ENCODE data around the gene CKMT2.

CKMT2 gene

GRCh38 chr5:81233080-81233634, at the start of gene CKMT2:
Gene CKMT2 (plus strand): TSS chr5:81233322. CDS start chr5:81251133, 17,811 bp downstream.
- in situ Hi-C loops (cut with MboI; ENCODE audit: low sequenced_read_pairs), result no loop called here

DNA sequence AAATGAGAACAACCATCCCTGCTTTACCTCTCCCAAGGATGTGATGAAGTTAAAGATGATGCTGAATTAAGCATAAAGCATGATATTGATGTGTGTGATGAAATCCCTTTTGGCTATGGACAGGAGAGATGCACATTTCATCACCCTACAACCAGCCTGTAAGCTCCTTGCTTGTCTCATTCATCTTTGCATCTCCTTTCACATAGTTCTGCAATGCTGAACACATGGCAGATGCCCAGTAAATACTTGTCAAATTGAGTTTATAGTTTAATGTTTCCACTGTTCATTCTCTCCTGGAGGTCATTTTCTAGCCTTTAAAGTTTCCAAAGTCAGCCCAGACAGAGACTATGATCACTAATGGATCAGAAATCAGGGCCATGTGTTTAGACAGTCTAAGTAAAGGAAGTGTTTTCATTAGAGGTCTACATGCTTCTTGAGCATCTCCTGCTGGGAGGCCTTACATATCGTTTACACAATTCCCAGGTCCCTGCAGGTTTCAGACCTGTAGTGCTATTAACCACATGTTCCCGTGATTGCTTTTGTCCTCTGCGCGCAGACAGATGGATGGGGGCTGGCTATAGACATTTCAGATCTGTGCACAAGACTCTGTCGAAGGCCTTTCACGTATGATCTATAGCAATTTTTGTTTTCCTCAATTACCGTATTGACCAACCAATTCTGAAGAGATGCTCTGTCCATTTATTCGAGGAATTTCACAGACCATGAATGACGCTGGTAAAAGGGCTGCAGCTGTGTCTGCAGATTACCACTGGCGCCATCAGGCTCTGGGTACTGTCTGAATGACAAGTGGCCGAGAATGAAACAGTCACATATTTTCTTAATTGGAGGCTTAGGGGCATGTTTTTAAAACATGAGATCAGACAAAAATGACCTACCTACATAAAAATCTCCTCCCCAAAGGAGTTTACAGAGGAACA, 49.0 kb upstream of the CKMT2 start:
- in situ Hi-C loops (cut with MboI; ENCODE audit: low sequenced_read_pairs), result loop anchor here (25.0 kb wide), 1 partner anchor 497 kb away; no protein-coding TSS in a partner anchor

GRCh38 chr5:81184749-81185110, 48.4 kb upstream of the CKMT2 start:
- in situ Hi-C loops (cut with MboI; ENCODE audit: low sequenced_read_pairs), result loop anchor here (25.0 kb wide), 1 partner anchor 497 kb away; no protein-coding TSS in a partner anchor

DNA sequence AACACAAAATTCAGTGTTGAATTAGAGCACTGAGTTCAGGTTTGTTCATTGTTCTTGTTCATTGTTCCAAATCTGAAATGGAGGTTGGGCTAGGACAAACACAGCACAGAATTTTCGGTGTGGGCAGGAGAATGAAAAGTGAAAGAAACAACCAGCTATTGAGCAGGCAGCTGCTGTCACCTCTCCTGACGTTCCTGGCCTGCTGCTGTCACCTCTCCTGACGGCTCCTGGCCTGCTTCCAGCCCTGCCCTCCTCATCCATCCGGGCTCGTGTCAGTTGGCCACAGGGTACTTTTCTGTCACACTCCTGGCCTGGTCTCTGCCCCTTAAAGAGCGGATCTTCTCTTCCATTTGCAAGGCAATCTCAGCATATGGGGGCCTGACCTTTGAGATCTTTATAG, 45.2 kb upstream of the CKMT2 start:
- in situ Hi-C loops (cut with MboI; ENCODE audit: low sequenced_read_pairs), result loop anchor here (25.0 kb wide), 1 partner anchor 501 kb away; no protein-coding TSS in a partner anchor

DNA sequence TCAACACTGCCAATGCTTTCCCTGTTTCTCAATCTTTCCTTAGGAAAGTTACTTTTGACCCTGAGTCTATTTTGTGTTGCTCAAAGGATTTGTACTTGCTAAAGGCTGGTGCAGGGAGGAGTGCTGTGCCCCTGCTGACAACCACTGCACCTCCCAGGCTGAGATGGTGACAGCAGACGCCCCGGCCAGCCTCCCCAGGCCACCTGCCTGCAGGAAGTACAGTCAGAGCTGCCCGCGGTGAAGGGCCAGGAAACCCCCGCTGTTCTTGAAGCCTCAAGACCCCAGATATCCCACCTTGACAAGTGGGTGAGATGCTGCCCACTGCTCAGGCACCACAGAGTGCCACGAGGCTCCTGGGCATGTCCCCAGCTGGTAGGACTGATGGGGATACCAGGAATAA, 44.2 kb upstream of the CKMT2 start:
- in situ Hi-C loops (cut with MboI; ENCODE audit: low sequenced_read_pairs), result loop anchor here (25.0 kb wide), 1 partner anchor 502 kb away; no protein-coding TSS in a partner anchor

GRCh38 chr5:81189875-81190498, 43.1 kb upstream of the CKMT2 start:
- in situ Hi-C loops (cut with MboI; ENCODE audit: low sequenced_read_pairs), result loop anchor here (25.0 kb wide), 1 partner anchor 503 kb away; no protein-coding TSS in a partner anchor

DNA sequence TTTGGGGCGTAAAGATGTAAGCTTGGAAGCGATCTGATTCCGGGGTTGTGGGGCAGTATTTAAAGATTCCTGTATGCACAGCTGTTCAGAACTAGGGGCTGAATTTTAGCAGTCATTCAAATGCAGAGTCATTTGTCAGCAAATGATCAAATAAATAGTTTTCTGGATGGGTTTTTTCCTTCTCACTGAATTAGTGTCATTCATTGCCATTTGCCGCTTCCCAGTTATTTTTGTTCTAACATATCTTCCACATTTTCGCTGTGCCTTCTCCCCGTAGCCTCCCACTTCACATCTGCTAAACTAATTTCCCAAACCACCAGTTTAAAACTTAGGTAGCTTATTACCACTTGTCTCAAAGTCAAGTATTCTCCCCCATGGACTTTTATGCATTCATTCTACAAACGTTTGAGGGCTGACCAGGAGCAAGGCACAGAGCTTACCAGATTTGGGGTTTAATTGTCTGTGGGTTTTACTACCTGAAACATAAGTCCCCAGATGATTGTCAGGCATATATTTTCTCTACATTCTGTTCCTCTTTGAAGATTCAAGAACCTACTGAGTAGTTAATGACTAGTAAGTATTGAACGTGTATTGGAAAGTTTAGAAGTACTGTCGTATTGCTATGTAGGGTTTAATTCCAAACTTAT, 41.3 kb upstream of the CKMT2 start:
- in situ Hi-C loops (cut with MboI; ENCODE audit: low sequenced_read_pairs), result loop anchor here (25.0 kb wide), 1 partner anchor 505 kb away; no protein-coding TSS in a partner anchor

DNA sequence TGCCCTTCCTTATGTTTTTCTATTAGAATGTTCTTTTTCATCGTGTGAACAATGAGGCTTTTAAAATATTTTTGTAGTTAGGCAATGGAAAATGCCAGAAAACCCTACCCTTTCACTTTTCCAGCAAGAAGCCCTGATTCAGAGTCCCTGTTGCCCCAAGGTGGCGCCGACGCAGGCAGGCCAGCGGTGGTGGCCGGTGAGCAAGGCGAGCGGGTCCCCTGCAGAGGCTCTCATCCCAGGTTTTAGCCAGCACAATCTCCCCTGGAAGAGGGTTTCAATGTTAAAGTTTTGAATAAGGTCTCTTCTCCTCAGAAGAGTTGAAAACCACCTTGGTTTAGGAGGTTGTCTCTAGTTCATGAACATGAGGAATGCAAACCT, 40.8 kb upstream of the CKMT2 start:
- in situ Hi-C loops (cut with MboI; ENCODE audit: low sequenced_read_pairs), result loop anchor here (25.0 kb wide), 1 partner anchor 505 kb away; no protein-coding TSS in a partner anchor

GRCh38 chr5:81194633-81195334, 38.3 kb upstream of the CKMT2 start:
- in situ Hi-C loops (cut with MboI; ENCODE audit: low sequenced_read_pairs), result loop anchor here (25.0 kb wide), 1 partner anchor 507 kb away; no protein-coding TSS in a partner anchor

- in situ Hi-C loops (cut with MboI; ENCODE audit: low sequenced_read_pairs), result loop anchor here (25.0 kb wide), 1 partner anchor 508 kb away; no protein-coding TSS in a partner anchor
Measured at GRCh38 chr5:81195335-81195929, 37.7 kb upstream of the CKMT2 start.

DNA sequence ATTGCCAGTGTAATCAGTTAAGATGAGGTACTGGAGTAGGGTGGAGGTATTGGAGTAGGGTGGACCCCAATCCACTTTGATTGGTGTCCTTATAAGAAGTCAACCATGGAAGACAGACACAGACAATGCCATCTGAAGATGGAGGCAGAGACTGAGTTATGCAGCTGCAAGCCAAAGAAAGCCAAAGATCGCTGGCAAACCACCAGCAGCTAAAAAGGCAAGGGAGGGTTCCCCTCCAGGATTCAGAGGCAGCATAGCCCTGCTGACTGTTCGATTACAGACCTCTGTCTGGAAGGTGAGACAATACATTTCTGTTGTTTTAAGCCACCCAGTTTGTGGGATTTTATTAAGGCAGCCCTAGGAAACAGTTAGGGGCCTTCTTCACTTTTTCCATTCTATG, 30.5 kb upstream of the CKMT2 start:
- in situ Hi-C loops (cut with MboI; ENCODE audit: low sequenced_read_pairs), result no loop called here

DNA sequence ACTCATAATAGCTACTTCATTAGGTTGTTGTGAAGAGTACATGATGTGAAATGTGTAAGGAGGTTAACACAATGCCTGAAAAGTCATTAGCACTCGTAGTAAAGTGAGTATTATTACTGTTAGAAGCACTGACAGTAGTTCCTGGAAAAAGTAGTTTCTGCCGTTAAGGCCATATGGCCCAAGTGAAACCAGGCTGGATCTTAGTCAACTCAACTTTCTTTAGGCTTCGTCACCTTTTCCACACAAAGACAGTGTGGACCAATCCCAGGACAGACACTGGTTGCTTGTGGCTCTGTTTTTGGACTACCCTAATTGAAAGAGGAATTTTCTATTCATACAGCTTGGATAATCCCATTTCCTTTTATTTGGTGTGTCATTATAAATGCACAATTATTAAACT, 29.4 kb upstream of the CKMT2 start:
- in situ Hi-C loops (cut with MboI; ENCODE audit: low sequenced_read_pairs), result no loop called here

GRCh38 chr5:81204205-81204604, 28.9 kb upstream of the CKMT2 start:
- in situ Hi-C loops (cut with MboI; ENCODE audit: low sequenced_read_pairs), result no loop called here

DNA sequence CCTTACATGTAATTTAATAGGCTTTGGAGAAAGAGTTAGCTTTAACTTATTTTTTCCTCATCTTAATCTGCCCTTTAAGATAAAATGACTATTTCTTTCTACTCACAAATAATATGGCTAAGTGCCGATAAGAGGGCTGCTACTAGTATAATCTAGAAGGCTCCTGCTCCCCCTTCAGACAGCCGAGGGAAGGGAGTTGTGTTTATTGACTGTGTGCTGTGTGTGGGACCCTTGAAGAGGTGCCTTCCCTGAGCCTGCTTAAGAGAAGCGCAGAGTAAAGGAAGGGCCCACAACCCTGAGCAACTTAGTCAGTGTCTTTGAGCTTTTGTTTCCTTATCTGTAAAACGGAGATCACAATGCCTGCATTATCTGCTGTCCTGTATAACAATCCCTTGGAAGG, 28.1 kb upstream of the CKMT2 start:
- in situ Hi-C loops (cut with MboI; ENCODE audit: low sequenced_read_pairs), result no loop called here

GRCh38 chr5:81207009-81207408, 26.1 kb upstream of the CKMT2 start:
- in situ Hi-C loops (cut with MboI; ENCODE audit: low sequenced_read_pairs), result no loop called here

DNA sequence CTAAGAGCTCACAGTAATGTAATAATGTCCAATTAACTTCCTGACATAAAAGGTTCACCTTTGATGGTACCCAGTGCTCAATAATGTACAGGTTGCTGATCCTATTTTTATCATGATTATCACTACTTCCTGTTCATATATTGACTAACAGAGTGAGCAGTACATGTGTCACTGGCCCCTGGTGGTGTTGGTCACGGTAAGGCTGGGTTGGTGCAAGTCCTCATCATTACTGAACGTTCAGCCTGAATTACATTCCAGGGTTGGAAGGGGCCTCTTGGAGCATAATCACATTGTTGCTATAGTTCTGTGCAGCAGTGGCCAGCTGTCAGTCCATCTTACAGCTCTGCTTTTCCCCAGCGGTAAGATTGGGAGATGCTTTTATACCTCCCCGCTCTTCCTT, 24.2 kb upstream of the CKMT2 start:
- in situ Hi-C loops (cut with MboI; ENCODE audit: low sequenced_read_pairs), result no loop called here

DNA sequence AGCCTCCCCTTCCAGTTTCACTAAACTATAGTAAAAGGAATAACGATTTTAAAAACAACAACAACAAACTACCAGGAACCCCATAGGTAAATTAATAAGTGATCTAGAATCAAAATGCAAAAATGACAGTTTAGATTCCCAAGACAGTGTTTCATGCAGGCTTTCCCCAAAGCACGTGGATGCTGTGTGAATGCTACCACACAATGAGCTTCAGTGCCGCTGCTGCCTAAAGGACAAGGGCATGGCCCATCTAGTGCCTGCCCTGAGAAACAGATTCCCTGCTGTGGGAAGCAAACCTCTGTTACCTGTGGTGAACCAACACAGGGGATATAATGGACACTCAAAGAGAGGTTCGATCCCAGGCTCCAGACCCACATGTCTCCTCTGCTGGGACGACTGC, 23.7 kb upstream of the CKMT2 start:
- in situ Hi-C loops (cut with MboI; ENCODE audit: low sequenced_read_pairs), result no loop called here

DNA sequence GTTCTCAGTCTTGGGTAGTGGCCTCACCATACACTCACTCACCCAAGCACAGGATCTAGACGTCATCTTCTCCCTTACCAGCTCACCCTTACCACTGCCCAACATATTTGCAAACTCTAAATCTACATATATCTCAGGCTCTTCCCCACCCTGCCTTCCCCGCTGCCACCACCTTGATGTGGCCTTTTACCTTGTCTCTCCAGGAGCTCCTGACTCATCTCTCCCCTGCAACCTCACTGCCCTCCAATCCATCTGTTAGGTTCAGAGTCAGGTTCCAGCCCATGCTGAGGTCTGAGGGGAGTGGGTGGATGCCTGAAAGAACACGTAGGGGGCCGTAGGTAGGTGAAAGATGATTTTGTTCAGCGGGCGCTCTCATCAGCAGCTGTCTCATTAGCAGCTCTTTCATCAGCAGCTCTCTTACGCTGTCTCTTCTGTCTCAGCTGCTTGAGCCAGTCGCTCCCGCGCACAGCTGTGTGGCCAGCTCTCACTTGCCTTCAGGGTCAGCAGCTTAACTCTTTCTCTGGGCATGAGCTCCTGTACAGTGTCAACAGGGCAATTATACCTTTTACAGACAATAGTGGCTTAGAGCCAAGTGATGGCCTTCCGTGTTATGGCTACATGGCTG, 23.1 kb upstream of the CKMT2 start:
- in situ Hi-C loops (cut with MboI; ENCODE audit: low sequenced_read_pairs), result no loop called here

GRCh38 chr5:81212211-81212751, 20.8 kb upstream of the CKMT2 start:
- in situ Hi-C loops (cut with MboI; ENCODE audit: low sequenced_read_pairs), result no loop called here
